ENCODE data around the gene PTPRT.

DNA sequence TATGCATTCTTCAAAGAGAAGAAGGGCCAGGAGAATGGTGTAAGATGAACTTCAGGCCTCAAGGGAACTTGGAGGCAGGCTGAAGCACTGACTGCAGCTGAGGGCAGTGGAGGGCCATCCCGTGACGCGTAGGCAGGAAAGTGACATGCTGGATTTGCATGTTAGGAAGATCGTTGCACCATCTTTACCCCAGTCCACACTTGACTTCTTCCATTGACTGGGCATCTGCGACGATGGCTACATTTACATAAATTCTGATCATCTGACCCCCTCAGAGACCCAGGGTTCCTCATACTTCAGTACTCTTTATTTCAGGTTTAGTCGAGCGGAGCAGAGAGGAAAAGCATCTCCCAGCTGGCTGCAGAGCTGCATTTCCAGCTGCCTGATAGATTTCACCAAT is 180.2 kb downstream of the PTPRT start:
- TF ChIP-seq FOXM1 (IDR thresholded peaks at IDR 0.05; ENCODE audit: low read depth) (no peak), POLR2AphosphoS5 (IDR thresholded peaks at IDR 0.05; ENCODE audit: low read depth, low read length) (no peak), RAD21 (IDR thresholded peaks at IDR 0.05; ENCODE audit: low read length) (no peak), NFIC (IDR thresholded peaks at IDR 0.05; ENCODE audit: borderline replicate concordance) (no peak), GATA2 (CRISPR knock-in tag; IDR thresholded peaks at IDR 0.05) (no peak), TAF1 (IDR thresholded peaks at IDR 0.05; ENCODE audit: borderline replicate concordance, low read depth, low read length) (no peak), EZH2phosphoT487 (IDR thresholded peaks at IDR 0.05; ENCODE audit: borderline replicate concordance, low read depth) (no peak), TEAD4 (IDR thresholded peaks at IDR 0.05; ENCODE audit: borderline replicate concordance, insufficient read depth) (no peak)
- TF ChIP-seq, protein P1, sequence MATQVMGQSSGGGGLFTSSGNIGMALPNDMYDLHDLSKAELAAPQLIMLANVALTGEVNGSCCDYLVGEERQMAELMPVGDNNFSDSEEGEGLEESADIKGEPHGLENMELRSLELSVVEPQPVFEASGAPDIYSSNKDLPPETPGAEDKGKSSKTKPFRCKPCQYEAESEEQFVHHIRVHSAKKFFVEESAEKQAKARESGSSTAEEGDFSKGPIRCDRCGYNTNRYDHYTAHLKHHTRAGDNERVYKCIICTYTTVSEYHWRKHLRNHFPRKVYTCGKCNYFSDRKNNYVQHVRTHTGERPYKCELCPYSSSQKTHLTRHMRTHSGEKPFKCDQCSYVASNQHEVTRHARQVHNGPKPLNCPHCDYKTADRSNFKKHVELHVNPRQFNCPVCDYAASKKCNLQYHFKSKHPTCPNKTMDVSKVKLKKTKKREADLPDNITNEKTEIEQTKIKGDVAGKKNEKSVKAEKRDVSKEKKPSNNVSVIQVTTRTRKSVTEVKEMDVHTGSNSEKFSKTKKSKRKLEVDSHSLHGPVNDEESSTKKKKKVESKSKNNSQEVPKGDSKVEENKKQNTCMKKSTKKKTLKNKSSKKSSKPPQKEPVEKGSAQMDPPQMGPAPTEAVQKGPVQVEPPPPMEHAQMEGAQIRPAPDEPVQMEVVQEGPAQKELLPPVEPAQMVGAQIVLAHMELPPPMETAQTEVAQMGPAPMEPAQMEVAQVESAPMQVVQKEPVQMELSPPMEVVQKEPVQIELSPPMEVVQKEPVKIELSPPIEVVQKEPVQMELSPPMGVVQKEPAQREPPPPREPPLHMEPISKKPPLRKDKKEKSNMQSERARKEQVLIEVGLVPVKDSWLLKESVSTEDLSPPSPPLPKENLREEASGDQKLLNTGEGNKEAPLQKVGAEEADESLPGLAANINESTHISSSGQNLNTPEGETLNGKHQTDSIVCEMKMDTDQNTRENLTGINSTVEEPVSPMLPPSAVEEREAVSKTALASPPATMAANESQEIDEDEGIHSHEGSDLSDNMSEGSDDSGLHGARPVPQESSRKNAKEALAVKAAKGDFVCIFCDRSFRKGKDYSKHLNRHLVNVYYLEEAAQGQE (IDR thresholded peaks at IDR 0.05; ENCODE audit: low read depth, low read length): no peak
- TF ChIP-seq, protein P2, sequence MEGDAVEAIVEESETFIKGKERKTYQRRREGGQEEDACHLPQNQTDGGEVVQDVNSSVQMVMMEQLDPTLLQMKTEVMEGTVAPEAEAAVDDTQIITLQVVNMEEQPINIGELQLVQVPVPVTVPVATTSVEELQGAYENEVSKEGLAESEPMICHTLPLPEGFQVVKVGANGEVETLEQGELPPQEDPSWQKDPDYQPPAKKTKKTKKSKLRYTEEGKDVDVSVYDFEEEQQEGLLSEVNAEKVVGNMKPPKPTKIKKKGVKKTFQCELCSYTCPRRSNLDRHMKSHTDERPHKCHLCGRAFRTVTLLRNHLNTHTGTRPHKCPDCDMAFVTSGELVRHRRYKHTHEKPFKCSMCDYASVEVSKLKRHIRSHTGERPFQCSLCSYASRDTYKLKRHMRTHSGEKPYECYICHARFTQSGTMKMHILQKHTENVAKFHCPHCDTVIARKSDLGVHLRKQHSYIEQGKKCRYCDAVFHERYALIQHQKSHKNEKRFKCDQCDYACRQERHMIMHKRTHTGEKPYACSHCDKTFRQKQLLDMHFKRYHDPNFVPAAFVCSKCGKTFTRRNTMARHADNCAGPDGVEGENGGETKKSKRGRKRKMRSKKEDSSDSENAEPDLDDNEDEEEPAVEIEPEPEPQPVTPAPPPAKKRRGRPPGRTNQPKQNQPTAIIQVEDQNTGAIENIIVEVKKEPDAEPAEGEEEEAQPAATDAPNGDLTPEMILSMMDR (IDR thresholded peaks at IDR 0.05): no peak

Measured in SK-N-SH (cell line).